Adrenal gland (tissue), 12 donors: ENCODE data around the gene ADARB2. TPM values are rescaled to one million over a fixed set of nuclear protein-coding genes. Genes with fewer than 3 reads are reported as not detected.

Experiments
- DNase-seq, 7 donors: peaks; one replicate each; pipeline ENCODE4 v3.0.0-alpha.2; 2019 to 2020
- H3K27ac ChIP-seq, 5 donors: fragments of 200-600 bp; sonication (generic) in 4 of 5; 1 replicate in 3 of 5; 2 replicates in 2 of 5; pipeline versions ENCODE4 v1.5.1 to v1.8.0; 2016 to 2020; ENCODE audit warnings: mild to moderate bottlenecking in 1 of 5
- H3K27me3 ChIP-seq: fragments of 200-600 bp; 2 replicates; pipeline ENCODE4 v1.8.0; 2021
- H3K36me3 ChIP-seq, 2 donors: fragments of 200-600 bp; replicated peaks in 1 of 2; 1 replicate in 1 of 2; 2 replicates in 1 of 2; pipeline versions ENCODE4 v1.5.1 to v1.8.0; 2018 to 2022
- H3K4me1 ChIP-seq, 2 donors: fragments of 200-600 bp; replicated peaks in 1 of 2; 1 replicate in 1 of 2; 2 replicates in 1 of 2; pipeline versions ENCODE4 v1.5.1 to v1.8.0; 2018 to 2021
- H3K4me3 ChIP-seq, 4 donors: fragments of 200-600 bp; sonication (generic) in 3 of 4; one replicate each; pipeline ENCODE4 v1.5.1; 2016 to 2018
- H3K9me3 ChIP-seq, 3 donors: fragments of 200-600 bp; sonication (generic) in 1 of 3; replicated peaks in 1 of 3; 1 replicate in 2 of 3; 2 replicates in 1 of 3; pipeline versions ENCODE4 v1.5.1 to v1.8.0; 2016 to 2021
- POLR2A ChIP-seq, 2 donors: fragments of 450-650 bp; IDR thresholded peaks; one replicate each; pipeline ENCODE4 v1.6.1; 2017; ENCODE audit warnings: antibody characterized with exemption in 2 of 2, mild to moderate bottlenecking in 2 of 2, moderate library complexity in 1 of 2
- WGBS, 4 donors: extraction: QIAGEN DNeasy Blood & Tissue Kit in 2 of 4; methylation state at CpG; one replicate each; pipeline versions ENCODE4 v1.1.5 to v1.1.7; 2013 to 2017; 5-methylcytosine and 5-hydroxymethylcytosine counted together
- intact Hi-C, 2 donors: fragments of 100-400 bp; cut with DNase I; formaldehyde crosslinking; loops; one replicate each; pipeline versions ENCODE4 v1.14.1 to v1.15.0; 2022 to 2023
- polyA plus RNA-seq, 3 donors: library from polyadenylated mRNA; stranded (reverse); fragments of 200-250 nt in 2 of 3; fragments of 350-450 nt in 1 of 3; fragmentation: Illumina TruSeq in 1 of 3; extraction: RNeasy Lipid Tissue Mini Kit (QIAGEN cat#74804) in 1 of 3; gene quantifications; one replicate each; pipeline ENCODE4 v1.2.3, GENCODE V29; 2013 to 2014
- total RNA-seq, 9 donors: library from RNA; depleted of rRNA in 4 of 9; stranded (reverse); fragments of >200 nt in 4 of 9; fragments of 120-200 nt in 1 of 9; fragmentation: NEBNext Ultra II Directional in 1 of 9; extraction: Animal tissue kit (Norgen Biotek cat#: 25700) in 1 of 9; gene quantifications; one replicate each; pipeline versions ENCODE4 v1.1.0 to v1.2.4, GENCODE V29; 2013 to 2023
- TF ChIP-seq, protein P1 (sequence below), 6 experiments: fragments of 450-650 bp in 4 of 6; fragments of 200-600 bp in 2 of 6; sonication (generic) in 1 of 6; IDR thresholded peaks; 1 replicate in 5 of 6; 2 replicates in 1 of 6; pipeline versions ENCODE4 v1.5.1 to v1.8.0; 2016 to 2021; ENCODE audit warnings: antibody characterized with exemption in 6 of 6, mild to moderate bottlenecking in 2 of 6, moderate library complexity in 1 of 6
- donor health status: healthy with polysubstance abuse.
- donor health status: Bipolar disorder and iron deficiency.
- donor health status: DM: yes; HTN: yes; CAD: no.
- donor health status: DM: no; HTN: no; CAD: no.
- donor health status: DM: no; HTN: no; CAD: no.
- donor health status: DM: yes; HTN: yes; CAD: no.

ADARB2 gene
- total and polyA plus RNA-seq, 12 donors: 0.14 to 3.1 (median 0.91) TPM

DNA sequence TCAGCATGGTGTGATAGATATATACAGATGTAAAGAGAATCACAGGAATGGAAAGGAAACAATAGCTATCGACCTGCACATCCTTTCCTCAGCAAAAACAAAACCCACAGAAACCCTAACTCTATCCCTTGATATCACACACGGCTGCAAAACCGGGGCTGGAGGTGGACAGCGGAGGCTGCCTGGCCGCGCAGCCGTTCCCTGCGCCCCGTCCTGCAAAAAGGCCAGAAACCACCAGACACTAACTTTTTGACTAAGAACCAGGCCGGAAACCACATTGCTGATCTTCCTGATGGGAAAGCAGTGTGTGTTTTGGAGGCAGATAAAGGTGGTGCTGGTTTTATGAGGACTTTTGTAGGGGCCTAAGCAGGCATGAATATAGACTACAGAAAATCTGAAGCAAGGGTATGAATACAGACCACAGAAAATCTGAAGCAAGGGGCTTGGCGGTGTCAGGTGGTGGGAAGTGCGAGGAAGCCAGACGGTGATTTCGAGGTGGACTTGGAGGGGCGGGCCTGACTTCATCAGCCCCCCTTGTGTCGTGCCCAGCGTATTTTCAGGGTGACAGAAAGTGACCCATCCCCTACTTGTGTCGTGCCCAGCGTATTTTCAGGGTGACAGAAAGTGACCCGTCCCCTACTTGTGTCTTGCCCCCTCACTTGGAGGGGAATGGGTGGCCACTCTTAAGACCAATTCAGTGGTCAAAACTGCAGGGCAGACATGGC lies 557.8 kb downstream of the ADARB2 start:
- Histone ChIP-seq H3K4me3 (no peak overlapping the region), H3K9me3 (no peaks in the 10 kb centered on the region), H3K27me3 (no peaks in the 10 kb centered on the region), H3K27ac (no peak overlapping the region), H3K4me1 (no peaks in the 10 kb centered on the region), H3K36me3 (no peaks in the 10 kb centered on the region)
- TF ChIP-seq, protein P1, sequence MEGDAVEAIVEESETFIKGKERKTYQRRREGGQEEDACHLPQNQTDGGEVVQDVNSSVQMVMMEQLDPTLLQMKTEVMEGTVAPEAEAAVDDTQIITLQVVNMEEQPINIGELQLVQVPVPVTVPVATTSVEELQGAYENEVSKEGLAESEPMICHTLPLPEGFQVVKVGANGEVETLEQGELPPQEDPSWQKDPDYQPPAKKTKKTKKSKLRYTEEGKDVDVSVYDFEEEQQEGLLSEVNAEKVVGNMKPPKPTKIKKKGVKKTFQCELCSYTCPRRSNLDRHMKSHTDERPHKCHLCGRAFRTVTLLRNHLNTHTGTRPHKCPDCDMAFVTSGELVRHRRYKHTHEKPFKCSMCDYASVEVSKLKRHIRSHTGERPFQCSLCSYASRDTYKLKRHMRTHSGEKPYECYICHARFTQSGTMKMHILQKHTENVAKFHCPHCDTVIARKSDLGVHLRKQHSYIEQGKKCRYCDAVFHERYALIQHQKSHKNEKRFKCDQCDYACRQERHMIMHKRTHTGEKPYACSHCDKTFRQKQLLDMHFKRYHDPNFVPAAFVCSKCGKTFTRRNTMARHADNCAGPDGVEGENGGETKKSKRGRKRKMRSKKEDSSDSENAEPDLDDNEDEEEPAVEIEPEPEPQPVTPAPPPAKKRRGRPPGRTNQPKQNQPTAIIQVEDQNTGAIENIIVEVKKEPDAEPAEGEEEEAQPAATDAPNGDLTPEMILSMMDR (IDR thresholded peaks at IDR 0.05): no peak
- no peak for TF ChIP-seq POLR2A (IDR thresholded peaks at IDR 0.05)
- WGBS, 4 donors: 80 to 92% (median 88%) methylated on average over 20 of the region's 20 CpGs
- DNase-seq: no peak
- intact Hi-C loops: no loop called here

DNA sequence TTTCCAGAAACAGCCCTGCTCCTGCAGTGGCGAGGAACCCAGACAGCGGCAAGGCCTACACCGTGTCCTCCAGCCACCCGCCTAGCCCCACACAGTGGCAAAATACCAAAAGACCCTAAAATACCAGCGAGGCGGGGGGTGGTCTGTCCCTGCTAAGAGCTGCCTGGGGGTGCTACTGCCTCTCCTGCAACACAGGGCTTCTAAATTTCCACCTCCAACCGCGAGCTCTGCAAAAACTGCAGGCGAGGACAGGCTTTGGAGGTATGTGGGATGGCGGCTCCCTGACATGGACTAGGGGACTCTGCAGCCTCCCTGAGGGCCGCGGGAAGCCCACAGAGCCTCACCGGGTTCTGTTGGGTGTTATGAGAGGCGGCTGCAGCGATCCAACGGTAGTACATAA lies 558.8 kb downstream of the ADARB2 start:
- no peak for DNase-seq
- Histone ChIP-seq H3K4me3 (no peak overlapping the region), H3K27ac (no peak overlapping the region), H3K9me3 (no peaks in the 10 kb centered on the region), H3K4me1 (no peaks in the 10 kb centered on the region), H3K27me3 (no peaks in the 10 kb centered on the region), H3K36me3 (no peaks in the 10 kb centered on the region)
- TF ChIP-seq POLR2A (IDR thresholded peaks at IDR 0.05): no peak
- TF ChIP-seq, protein P1 (IDR thresholded peaks at IDR 0.05): no peak
- WGBS, 4 donors: 78 to 91% (median 88%) methylated on average over 10 to 16 of the region's 16 CpGs
- intact Hi-C loops: no loop called here

DNA sequence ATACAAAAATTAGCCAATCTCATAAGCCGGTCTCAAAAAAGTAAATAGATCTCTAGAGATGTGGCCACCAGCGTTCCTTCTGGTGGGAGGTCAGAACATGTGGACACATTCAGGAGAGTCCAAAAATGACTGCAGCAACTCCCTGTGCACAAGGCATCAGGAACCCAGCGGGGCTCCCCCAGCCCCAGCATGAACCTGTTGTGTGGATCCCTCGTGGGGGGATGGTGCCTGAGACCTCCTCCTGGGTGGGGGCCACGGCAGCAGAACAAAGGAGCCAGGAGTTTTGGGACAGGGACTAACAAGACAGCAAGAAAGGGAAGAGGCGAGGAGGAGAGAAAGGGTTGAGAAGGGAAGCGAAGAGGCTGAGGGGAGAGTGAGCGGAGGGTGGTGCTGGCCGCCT lies 559.4 kb downstream of the ADARB2 start:
- no peak for DNase-seq
- 79 to 94% (median 83%) methylated on average over 9 of the region's 9 CpGs for WGBS, 4 donors

DNA sequence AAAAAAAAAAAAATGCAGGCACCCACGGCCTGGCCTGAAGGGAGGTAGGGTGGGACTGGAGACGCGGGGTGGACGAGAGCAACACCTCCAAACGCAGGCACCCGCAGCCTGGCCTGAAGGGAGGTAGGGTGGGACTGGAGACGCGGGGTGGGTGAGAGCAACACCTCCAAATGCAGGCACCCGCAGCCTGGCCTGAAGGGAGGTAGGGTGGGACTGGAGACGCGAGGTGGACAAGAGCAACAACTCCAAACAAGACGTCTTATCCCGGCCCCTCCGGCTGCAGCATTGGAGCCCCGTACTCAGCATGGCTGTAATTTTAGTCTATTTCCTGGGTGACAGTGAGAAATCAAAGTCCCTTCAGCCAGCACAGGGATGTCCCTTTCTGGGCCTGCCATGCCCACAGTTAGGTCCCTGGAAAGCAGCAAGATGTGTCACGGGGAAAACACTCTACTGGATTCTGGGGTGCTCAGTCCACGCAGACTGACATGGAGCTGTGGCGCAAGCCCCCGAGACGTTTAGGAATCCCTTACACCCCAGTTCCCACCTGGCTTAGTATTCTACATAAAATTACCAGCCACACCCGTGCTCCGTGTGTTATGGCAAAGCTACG lies 561.3 kb downstream of the ADARB2 start:
- intact Hi-C loops: no loop called here
- no peaks in the 10 kb centered on the region for H3K27me3 ChIP-seq
- WGBS, 4 donors: 82 to 93% (median 88%) methylated on average over 23 of the region's 23 CpGs
- TF ChIP-seq, protein P1 (IDR thresholded peaks at IDR 0.05): no peak
- no peak for TF ChIP-seq POLR2A (IDR thresholded peaks at IDR 0.05)
- H3K27ac ChIP-seq: no peak overlapping the region
- no peak overlapping the region for H3K4me3 ChIP-seq
- H3K4me1 ChIP-seq: no peaks in the 10 kb centered on the region
- DNase-seq: no peak
- no peaks in the 10 kb centered on the region for H3K36me3 ChIP-seq
- no peaks in the 10 kb centered on the region for H3K9me3 ChIP-seq

More for the DNA sequence above, 559.4 kb downstream of the ADARB2 start:
- no peaks in the 10 kb centered on the region for H3K27me3 ChIP-seq
- no peak overlapping the region for H3K27ac ChIP-seq
- H3K36me3 ChIP-seq: no peaks in the 10 kb centered on the region
- no peaks in the 10 kb centered on the region for H3K9me3 ChIP-seq
- H3K4me3 ChIP-seq: no peak overlapping the region
- TF ChIP-seq, protein P1 (IDR thresholded peaks at IDR 0.05): no peak
- TF ChIP-seq POLR2A (IDR thresholded peaks at IDR 0.05): no peak
- intact Hi-C loops: no loop called here
- no peaks in the 10 kb centered on the region for H3K4me1 ChIP-seq
